ENCODE measurements around the gene ITPKB.

DNA sequence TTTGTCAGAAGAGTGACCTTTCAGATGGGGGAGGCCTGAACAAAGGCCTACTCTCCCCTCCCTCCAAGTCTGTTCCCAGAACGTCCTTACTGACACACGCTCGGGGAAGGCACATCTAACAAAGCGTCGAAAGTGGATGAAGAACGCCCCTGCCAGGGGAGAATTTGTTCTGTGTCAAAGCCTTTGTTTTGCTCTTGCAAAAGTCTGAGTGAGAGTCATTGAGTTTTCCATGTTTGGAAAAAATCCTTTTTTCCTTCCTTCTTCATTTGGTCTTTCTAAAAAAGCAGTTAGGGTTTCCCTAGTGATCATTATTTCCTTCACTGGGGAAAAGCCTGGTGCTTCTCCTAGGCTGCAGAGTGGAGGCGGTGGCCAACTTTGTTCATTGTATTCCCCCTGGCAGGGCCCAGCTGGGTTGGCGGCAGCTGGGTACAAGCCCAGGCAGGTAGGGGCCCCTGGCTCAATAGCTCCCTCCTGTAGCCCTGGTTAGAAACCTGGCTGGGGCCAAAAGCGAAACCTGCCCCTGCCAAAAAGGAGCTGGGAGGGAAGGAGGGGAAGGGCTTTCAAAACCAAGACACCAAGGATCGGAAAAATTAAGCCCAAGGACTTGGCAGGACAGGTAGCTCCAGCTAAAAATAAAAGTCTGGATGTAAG lies 81.1 kb downstream of the ITPKB start:
- TF ChIP-seq, protein P1, sequence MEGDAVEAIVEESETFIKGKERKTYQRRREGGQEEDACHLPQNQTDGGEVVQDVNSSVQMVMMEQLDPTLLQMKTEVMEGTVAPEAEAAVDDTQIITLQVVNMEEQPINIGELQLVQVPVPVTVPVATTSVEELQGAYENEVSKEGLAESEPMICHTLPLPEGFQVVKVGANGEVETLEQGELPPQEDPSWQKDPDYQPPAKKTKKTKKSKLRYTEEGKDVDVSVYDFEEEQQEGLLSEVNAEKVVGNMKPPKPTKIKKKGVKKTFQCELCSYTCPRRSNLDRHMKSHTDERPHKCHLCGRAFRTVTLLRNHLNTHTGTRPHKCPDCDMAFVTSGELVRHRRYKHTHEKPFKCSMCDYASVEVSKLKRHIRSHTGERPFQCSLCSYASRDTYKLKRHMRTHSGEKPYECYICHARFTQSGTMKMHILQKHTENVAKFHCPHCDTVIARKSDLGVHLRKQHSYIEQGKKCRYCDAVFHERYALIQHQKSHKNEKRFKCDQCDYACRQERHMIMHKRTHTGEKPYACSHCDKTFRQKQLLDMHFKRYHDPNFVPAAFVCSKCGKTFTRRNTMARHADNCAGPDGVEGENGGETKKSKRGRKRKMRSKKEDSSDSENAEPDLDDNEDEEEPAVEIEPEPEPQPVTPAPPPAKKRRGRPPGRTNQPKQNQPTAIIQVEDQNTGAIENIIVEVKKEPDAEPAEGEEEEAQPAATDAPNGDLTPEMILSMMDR (IDR thresholded peaks at IDR 0.05; ENCODE audit: insufficient read depth, low read length), result no peak
- TF ChIP-seq, protein P2, sequence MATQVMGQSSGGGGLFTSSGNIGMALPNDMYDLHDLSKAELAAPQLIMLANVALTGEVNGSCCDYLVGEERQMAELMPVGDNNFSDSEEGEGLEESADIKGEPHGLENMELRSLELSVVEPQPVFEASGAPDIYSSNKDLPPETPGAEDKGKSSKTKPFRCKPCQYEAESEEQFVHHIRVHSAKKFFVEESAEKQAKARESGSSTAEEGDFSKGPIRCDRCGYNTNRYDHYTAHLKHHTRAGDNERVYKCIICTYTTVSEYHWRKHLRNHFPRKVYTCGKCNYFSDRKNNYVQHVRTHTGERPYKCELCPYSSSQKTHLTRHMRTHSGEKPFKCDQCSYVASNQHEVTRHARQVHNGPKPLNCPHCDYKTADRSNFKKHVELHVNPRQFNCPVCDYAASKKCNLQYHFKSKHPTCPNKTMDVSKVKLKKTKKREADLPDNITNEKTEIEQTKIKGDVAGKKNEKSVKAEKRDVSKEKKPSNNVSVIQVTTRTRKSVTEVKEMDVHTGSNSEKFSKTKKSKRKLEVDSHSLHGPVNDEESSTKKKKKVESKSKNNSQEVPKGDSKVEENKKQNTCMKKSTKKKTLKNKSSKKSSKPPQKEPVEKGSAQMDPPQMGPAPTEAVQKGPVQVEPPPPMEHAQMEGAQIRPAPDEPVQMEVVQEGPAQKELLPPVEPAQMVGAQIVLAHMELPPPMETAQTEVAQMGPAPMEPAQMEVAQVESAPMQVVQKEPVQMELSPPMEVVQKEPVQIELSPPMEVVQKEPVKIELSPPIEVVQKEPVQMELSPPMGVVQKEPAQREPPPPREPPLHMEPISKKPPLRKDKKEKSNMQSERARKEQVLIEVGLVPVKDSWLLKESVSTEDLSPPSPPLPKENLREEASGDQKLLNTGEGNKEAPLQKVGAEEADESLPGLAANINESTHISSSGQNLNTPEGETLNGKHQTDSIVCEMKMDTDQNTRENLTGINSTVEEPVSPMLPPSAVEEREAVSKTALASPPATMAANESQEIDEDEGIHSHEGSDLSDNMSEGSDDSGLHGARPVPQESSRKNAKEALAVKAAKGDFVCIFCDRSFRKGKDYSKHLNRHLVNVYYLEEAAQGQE (IDR thresholded peaks at IDR 0.05; ENCODE audit: insufficient replicate concordance, low read depth), result no peak
